Fibroblast of lung (primary cell): ENCODE data around the gene ZNF227. TPM values are rescaled to one million over a fixed set of nuclear protein-coding genes. Genes with fewer than 3 reads are reported as not detected.

Experiments used
- DNase-seq, 2 donors: peaks; one replicate each; pipeline versions ENCODE4 v3.0.0 to v3.0.0-alpha.2; 2010; ENCODE audit warnings: low read depth in 2 of 2
- H2AFZ ChIP-seq: 2 replicates; pipeline ENCODE4 v1.5.1; 2012; ENCODE audit warnings: low read length, control low read depth, inconsistent platforms
- H3K27ac ChIP-seq: 2 replicates; pipeline ENCODE4 v1.5.1; 2011; ENCODE audit warnings: low read length, control low read depth; ENCODE audit not compliant: insufficient read depth
- H3K27me3 ChIP-seq: 2 replicates; pipeline ENCODE4 v1.5.1; 2011; ENCODE audit warnings: mild to moderate bottlenecking, low read length; ENCODE audit not compliant: control insufficient read depth, insufficient read depth
- H3K36me3 ChIP-seq: 2 replicates; pipeline ENCODE4 v1.5.1; 2011; ENCODE audit warnings: low read length; ENCODE audit not compliant: control insufficient read depth, insufficient read depth
- H3K4me1 ChIP-seq: 2 replicates; pipeline ENCODE4 v1.5.1; 2011; ENCODE audit warnings: low read length; ENCODE audit not compliant: control insufficient read depth, insufficient read depth; ENCODE audit errors: extremely low read depth
- H3K4me2 ChIP-seq: 2 replicates; pipeline ENCODE4 v1.5.1; 2011; ENCODE audit warnings: low read length, control low read depth; ENCODE audit not compliant: insufficient read depth; ENCODE audit errors: extremely low read depth
- H3K4me3 ChIP-seq, 4 experiments: fragments of 200-600 bp in 1 of 4; sonication (generic) in 1 of 4; replicated peaks in 1 of 4; 2 replicates each; pipeline ENCODE4 v1.5.1; 2011 to 2016; ENCODE audit warnings: low read length in 4 of 4, low read depth in 3 of 4, mild to moderate bottlenecking in 3 of 4, control low read depth in 2 of 4, inconsistent platforms in 1 of 4, mixed read lengths in 1 of 4; ENCODE audit not compliant: insufficient read depth in 1 of 4; ENCODE audit errors: control extremely low read depth in 1 of 4
- H3K79me2 ChIP-seq: 2 replicates; pipeline ENCODE4 v1.5.1; 2012; ENCODE audit warnings: mild to moderate bottlenecking, low read length, inconsistent platforms; ENCODE audit not compliant: control insufficient read depth, insufficient read depth
- H3K9ac ChIP-seq: 2 replicates; pipeline ENCODE4 v1.5.1; 2011; ENCODE audit warnings: mild to moderate bottlenecking, low read length, control low read depth; ENCODE audit not compliant: insufficient read depth
- H3K9me3 ChIP-seq: 2 replicates; pipeline ENCODE4 v1.5.1; 2012; ENCODE audit warnings: low read depth, low read length; ENCODE audit not compliant: control insufficient read depth, insufficient read depth
- H4K20me1 ChIP-seq: 2 replicates; pipeline ENCODE4 v1.5.1; 2011; ENCODE audit warnings: low read length; ENCODE audit not compliant: control insufficient read depth, insufficient read depth; ENCODE audit errors: extremely low read depth
- EZH2 ChIP-seq: IDR thresholded peaks from 2 replicates; pipeline ENCODE4 v1.5.1; 2012; ENCODE audit warnings: low read length, control low read depth, mild to moderate bottlenecking; ENCODE audit errors: missing control alignments
- polyA minus RNA-seq: library from RNA; depleted of rRNA, polyadenylated mRNA; stranded (reverse); fragments of >200 nt; gene quantifications from 2 replicates; pipeline ENCODE4 v1.2.3, GENCODE V29; 2011; ENCODE audit warnings: low replicate concordance
- polyA plus RNA-seq, 2 donors: library from polyadenylated mRNA; depleted of rRNA in 1 of 2; stranded (reverse) in 1 of 2; unstranded in 1 of 2; fragments of >200 nt; gene quantifications; 2 replicates each; pipeline ENCODE4 v1.2.1, GENCODE V29; 2011 to 2012; ENCODE audit warnings: missing spikeins in 1 of 2
- total RNA-seq: library from RNA; depleted of rRNA; stranded (reverse); fragments of >200 nt; gene quantifications from 2 replicates; pipeline ENCODE4 v1.2.1, GENCODE V29; 2014
- TF ChIP-seq, protein P1 (sequence below), 2 donors: IDR thresholded peaks in 1 of 2; conservative IDR thresholded peaks in 1 of 2; 1 replicate in 1 of 2; 2 replicates in 1 of 2; pipeline ENCODE4 v1.5.1; 2011 to 2012; ENCODE audit warnings: low read length in 2 of 2, control low read depth in 1 of 2, inconsistent platforms in 1 of 2, low read depth in 1 of 2, mild to moderate bottlenecking in 1 of 2

Gene ZNF227
- total RNA-seq, result 27.7 and 32.0 TPM in 2 replicates
- 8.3 and 9.9 TPM in 2 replicates for polyA plus RNA-seq
- polyA plus RNA-seq (2012), result 7.4 and 8.6 TPM in 2 replicates
- polyA minus RNA-seq, result 15.5 and 16.8 TPM in 2 replicates

DNA sequence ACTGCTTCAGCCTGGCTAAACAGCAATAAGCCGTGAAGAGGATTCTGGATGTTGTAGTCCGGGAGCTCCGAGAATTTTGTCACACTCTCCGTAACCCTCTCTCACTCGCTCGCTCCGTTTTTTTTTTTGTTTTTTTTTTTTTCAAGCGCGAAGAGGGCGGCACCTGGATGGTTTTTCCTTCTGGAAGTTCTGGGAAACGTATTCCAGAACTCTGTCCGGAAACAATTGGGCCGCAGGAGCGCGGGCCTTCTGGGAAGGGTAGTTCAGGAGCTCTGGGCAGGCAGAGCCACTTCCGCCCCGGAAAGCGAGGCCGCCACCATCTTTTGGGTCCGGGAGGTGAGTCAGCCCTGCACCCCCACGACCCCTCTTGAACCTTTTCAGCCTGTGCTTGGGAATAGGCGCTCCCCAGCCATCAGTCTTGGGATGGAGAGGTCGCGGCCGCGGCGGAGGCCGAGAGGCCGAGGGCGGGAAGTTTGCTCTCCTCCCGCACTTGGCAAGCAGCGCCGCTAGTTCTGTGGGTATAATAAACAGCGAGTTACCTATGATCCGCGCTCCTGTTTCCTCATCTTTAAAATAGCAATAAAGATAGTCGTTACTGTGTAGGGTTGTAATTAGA lies at the start of gene ZNF227:
TSS of gene ZNF227 (plus strand) at position 283 of the 616 bp plus-strand sequence. CDS start 5,261 bp downstream, outside the sequence.
- peak; percentile 98 for DNase-seq
- H3K4me3 ChIP-seq, result peak within 1 kb of the TSS; percentile 91 to 99 (median 96)
- H3K27ac ChIP-seq, result peak within 1 kb of the TSS; percentile 76
- H4K20me1 ChIP-seq, result no peaks in the 10 kb centered on the region
- peak within 1 kb of the TSS; percentile 80 for H3K9ac ChIP-seq
- peak within 1 kb of the TSS; percentile 97 for H2AFZ ChIP-seq
- no peaks in the 10 kb centered on the region for H3K36me3 ChIP-seq
- no peaks in the 10 kb centered on the region for H3K4me1 ChIP-seq
- TF ChIP-seq, protein P1, sequence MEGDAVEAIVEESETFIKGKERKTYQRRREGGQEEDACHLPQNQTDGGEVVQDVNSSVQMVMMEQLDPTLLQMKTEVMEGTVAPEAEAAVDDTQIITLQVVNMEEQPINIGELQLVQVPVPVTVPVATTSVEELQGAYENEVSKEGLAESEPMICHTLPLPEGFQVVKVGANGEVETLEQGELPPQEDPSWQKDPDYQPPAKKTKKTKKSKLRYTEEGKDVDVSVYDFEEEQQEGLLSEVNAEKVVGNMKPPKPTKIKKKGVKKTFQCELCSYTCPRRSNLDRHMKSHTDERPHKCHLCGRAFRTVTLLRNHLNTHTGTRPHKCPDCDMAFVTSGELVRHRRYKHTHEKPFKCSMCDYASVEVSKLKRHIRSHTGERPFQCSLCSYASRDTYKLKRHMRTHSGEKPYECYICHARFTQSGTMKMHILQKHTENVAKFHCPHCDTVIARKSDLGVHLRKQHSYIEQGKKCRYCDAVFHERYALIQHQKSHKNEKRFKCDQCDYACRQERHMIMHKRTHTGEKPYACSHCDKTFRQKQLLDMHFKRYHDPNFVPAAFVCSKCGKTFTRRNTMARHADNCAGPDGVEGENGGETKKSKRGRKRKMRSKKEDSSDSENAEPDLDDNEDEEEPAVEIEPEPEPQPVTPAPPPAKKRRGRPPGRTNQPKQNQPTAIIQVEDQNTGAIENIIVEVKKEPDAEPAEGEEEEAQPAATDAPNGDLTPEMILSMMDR (conservative IDR thresholded peaks at IDR 0.05 in 1 of 2, IDR thresholded peaks at IDR 0.05 in 1 of 2; ENCODE audit: low read depth in 1 of 2, low read length in 2 of 2), result no peak
- no peak for TF ChIP-seq EZH2
- H3K4me2 ChIP-seq, result peak within 1 kb of the TSS; percentile 92
- no peaks in the 10 kb centered on the region for H3K9me3 ChIP-seq
- no peaks in the 10 kb centered on the region for H3K27me3 ChIP-seq
- H3K79me2 ChIP-seq, result peaks cover 10% of the 10 kb centered on the region

DNA sequence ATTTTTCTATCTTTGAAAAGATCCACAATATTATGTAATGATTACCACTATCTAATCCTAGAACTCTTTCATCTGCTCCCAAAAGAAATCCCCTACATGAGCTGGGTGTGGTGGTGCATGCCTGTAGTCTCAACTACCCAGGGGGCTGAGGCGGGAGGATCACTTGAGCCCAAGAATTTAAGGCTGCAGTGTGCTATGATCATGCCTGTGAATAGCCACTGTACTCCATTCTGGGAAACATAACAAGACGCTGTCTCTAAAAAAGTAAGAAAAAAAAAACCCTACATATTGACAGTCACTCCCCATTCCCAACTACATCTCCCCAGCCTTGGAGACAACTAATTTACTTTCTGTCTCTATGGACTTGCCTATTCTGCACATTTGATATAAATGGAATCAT lies 48.5 kb upstream of the ZNF227 start:
- H3K27me3 ChIP-seq, result no peaks in the 10 kb centered on the region
- no peak overlapping the region for H3K9ac ChIP-seq
- H4K20me1 ChIP-seq, result no peaks in the 10 kb centered on the region
- no peak overlapping the region for H3K4me2 ChIP-seq
- H2AFZ ChIP-seq, result no peak overlapping the region
- H3K4me1 ChIP-seq, result peaks cover 4% of the 10 kb centered on the region
- peaks cover 8% of the 10 kb centered on the region for H3K79me2 ChIP-seq
- H3K9me3 ChIP-seq, result no peaks in the 10 kb centered on the region
- H3K4me3 ChIP-seq, result no peak overlapping the region
- H3K27ac ChIP-seq, result no peak overlapping the region
- DNase-seq, result no peak
- TF ChIP-seq, protein P1 (conservative IDR thresholded peaks at IDR 0.05 in 1 of 2, IDR thresholded peaks at IDR 0.05 in 1 of 2; ENCODE audit: low read depth in 1 of 2, low read length in 2 of 2), result no peak
- no peak for TF ChIP-seq EZH2
- no peaks in the 10 kb centered on the region for H3K36me3 ChIP-seq

DNA sequence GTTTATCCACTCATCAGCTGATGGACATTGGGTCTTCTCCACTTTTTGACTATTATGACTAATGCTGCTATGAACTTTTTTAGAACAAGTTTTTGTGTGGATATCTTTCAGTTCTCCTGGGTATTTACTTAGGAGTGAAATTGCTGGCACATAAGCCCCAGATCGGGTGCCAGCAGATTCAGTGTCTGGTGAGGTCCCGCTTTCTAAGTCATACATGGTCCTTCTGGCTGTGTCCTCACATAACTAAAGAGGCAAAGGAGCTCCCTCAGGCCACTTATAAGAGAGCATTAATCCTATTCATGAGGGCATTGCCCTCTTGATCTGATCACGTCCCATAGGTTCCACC lies 48.0 kb upstream of the ZNF227 start:
- no peak for DNase-seq
- H3K4me2 ChIP-seq, result peak overlapping the region; percentile 78
- H4K20me1 ChIP-seq, result no peaks in the 10 kb centered on the region
- H3K4me1 ChIP-seq, result peaks cover 4% of the 10 kb centered on the region
- no peaks in the 10 kb centered on the region for H3K9me3 ChIP-seq
- H3K36me3 ChIP-seq, result no peaks in the 10 kb centered on the region
- peak overlapping the region; percentile 78 to 98 (median 86) for H3K4me3 ChIP-seq
- peak overlapping the region; percentile 52 for H2AFZ ChIP-seq
- H3K27me3 ChIP-seq, result no peaks in the 10 kb centered on the region
- H3K27ac ChIP-seq, result no peak overlapping the region
- H3K79me2 ChIP-seq, result peaks cover 10% of the 10 kb centered on the region
- TF ChIP-seq EZH2, result no peak
- TF ChIP-seq, protein P1 (conservative IDR thresholded peaks at IDR 0.05 in 1 of 2, IDR thresholded peaks at IDR 0.05 in 1 of 2; ENCODE audit: low read depth in 1 of 2, low read length in 2 of 2), result no peak
- no peak overlapping the region for H3K9ac ChIP-seq
